GM18870 (cell line): ENCODE measurements around the gene TNS1.

ENCODE experiments used
- ATAC-seq: cut with Tn5 transposase; IDR thresholded peaks from one replicate; pipeline ENCODE4 v1.9.1; 2021; ENCODE audit warnings: moderate library complexity; ENCODE audit not compliant: unreplicated experiment

Gene TNS1

GRCh38 chr2:217835931-217836891 lies 166.6 kb downstream of the TNS1 start:
- ATAC-seq = no peak

- no peak for ATAC-seq
Measured at GRCh38 chr2:217834744-217835513, 167.9 kb downstream of the TNS1 start.

GRCh38 chr2:217834057-217834620 lies 168.7 kb downstream of the TNS1 start:
- no peak for ATAC-seq

GRCh38 chr2:217833439-217833838 lies 169.4 kb downstream of the TNS1 start:
- ATAC-seq = no peak

GRCh38 chr2:217832987-217833386 lies 169.8 kb downstream of the TNS1 start:
- no peak for ATAC-seq

- no peak for ATAC-seq
Measured at GRCh38 chr2:217832115-217832514, 170.7 kb downstream of the TNS1 start.

GRCh38 chr2:217831306-217831705 lies 171.5 kb downstream of the TNS1 start:
- no peak for ATAC-seq

- ATAC-seq = no peak
Measured at GRCh38 chr2:217830807-217831206, 172.0 kb downstream of the TNS1 start.

GRCh38 chr2:217830061-217830460 lies 172.7 kb downstream of the TNS1 start:
- ATAC-seq = no peak

GRCh38 chr2:217829420-217829819 lies 173.4 kb downstream of the TNS1 start:
- ATAC-seq = no peak

GRCh38 chr2:217828336-217828735 lies 174.5 kb downstream of the TNS1 start:
- ATAC-seq = no peak

GRCh38 chr2:217827430-217828201 lies 175.2 kb downstream of the TNS1 start:
- ATAC-seq = no peak

- ATAC-seq = no peak
Measured at GRCh38 chr2:217826991-217827390, 175.8 kb downstream of the TNS1 start.

GRCh38 chr2:217826520-217826919 lies 176.3 kb downstream of the TNS1 start:
- ATAC-seq = no peak

GRCh38 chr2:217825469-217826235 lies 177.1 kb downstream of the TNS1 start:
- no peak for ATAC-seq

GRCh38 chr2:217824223-217824622 lies 178.6 kb downstream of the TNS1 start:
- ATAC-seq = no peak

GRCh38 chr2:217823626-217824025 lies 179.2 kb downstream of the TNS1 start:
- ATAC-seq = no peak

GRCh38 chr2:217822296-217823252 lies 180.2 kb downstream of the TNS1 start:
- ATAC-seq = no peak
